ENCODE results near the gene CATSPERE.

CATSPERE gene, protein sequence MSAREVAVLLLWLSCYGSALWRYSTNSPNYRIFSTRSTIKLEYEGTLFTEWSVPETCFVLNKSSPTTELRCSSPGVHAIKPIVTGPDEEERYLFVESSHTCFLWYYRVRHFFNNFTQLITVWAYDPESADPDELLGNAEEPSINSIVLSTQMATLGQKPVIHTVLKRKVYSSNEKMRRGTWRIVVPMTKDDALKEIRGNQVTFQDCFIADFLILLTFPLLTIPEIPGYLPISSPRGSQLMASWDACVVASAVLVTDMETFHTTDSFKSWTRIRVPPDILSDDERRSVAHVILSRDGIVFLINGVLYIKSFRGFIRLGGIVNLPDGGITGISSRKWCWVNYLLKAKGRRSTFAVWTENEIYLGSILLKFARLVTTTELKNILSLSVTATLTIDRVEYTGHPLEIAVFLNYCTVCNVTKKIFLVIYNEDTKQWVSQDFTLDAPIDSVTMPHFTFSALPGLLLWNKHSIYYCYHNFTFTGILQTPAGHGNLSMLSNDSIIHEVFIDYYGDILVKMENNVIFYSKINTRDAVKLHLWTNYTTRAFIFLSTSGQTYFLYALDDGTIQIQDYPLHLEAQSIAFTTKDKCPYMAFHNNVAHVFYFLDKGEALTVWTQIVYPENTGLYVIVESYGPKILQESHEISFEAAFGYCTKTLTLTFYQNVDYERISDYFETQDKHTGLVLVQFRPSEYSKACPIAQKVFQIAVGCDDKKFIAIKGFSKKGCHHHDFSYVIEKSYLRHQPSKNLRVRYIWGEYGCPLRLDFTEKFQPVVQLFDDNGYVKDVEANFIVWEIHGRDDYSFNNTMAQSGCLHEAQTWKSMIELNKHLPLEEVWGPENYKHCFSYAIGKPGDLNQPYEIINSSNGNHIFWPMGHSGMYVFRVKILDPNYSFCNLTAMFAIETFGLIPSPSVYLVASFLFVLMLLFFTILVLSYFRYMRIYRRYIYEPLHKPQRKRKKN

DNA sequence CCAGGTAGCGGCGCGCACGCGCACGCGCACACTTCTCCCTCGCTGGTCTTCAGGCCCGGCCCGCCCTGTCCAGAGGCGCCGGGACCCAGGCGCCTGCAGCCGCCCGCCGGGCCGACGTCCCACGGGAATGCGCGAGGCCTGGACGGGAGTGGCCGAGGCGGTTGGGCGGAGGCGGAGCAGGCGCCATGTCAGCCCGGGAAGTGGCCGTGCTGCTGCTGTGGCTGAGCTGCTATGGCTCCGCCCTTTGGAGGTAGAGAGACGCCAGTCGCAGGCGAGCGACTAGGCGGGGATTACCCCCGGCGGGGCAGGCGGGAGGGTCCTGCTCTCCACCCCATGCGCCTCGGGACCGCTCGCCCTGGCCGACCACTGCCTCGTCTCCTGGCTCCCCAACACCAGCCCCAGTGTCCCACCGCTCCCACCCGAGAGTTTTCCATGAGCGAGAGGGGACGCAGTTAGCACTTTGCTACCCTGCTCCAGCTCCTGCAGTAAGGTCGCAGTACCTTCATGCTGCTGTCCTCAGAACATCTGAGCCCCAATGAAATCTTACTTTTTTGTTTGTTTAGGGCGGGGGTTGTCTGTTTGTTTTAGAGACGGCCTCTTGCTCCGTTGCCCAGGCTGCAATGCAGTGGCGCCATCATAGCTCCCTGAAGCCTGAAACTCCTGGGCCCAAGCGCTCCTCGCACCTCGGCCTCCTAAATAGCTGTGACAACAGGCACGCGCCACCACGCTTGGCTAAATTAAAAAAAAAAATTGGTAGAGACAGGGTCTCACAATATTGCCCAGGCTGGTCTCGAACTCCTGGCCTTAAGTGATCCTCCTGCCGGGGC is at the start of gene CATSPERE:
Gene CATSPERE, plus strand, starts transcription at position 29 of the 827 bp plus-strand sequence. Its CDS starts 157 bp downstream, at position 186.
- peak; percentile 86 for DNase-seq

DNA sequence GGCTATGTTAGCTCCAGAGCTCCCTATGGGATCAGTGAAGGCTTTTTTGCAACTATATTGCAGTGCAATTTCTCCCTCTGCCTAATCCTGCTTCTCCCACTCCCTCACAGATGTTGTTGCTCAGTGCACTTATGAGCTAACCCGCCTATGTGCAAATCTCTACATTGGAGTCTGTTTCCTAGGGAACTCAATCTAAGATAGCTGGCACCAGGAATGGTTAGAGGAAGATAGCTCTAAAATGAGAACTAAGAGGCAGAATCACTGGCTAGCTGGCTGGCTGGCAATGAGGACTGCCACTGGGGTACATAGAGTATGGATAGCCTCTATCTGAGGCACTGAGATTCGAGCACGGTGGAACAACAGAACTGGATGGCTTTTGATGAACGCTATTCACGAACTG is 48.9 kb upstream of the CATSPERE start:
- no peak for DNase-seq

DNA sequence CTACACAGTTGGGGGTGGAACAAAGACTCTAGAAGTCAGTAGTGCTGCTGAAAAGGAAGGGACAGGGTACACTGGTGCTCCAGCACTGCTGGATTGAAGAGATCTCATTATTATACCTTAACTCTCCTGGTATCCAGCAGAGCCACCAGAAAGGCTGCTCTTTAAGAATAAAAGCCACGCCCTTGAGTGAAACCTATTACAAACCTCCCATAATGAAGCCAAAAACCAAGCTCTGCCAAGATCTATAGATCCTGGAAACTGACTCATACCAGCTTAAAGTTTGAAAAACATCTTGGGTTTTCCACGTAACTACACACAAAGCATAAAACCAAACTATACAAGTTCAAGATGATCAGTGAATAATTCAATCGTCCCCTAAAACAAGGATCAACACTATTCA is 47.3 kb upstream of the CATSPERE start:
- DNase-seq: no peak

DNA sequence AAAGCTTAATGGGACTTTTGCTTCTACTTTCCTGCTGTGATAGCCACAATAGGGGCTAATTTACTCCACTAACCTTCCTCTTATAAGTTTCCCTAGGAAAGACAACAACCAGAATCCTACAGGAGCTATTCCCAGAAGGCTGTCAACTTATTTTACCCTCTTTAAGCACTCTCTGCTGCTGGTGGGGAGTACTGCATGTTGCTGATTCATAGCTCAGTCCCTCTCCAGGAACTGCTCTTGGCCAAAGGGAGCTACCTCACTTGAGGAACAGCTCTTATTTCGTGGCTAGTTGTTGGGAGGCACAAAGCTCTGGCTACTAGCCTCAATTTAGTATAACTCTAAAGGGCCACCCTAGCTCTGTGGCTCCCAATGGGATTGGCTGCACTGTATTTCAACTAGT is 46.5 kb upstream of the CATSPERE start:
- DNase-seq: no peak

DNA sequence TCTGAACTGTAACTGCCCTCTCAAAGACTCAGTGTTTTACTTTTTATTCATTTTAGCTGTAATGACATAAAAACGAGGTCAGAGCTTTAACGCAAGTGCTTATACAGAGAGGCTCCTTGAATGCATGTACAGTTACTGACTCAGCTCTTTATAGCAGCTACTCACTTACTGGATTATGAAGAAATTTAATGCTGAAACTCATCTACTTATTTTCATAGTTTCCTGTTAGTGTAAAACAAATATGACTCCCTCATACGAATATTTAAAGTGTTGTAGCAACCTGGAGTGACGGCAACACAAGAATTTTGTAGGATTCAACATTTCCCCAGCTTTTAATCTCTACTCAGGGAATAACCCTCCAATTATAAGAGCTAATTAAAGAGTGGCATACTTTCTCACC is 42.0 kb upstream of the CATSPERE start:
- DNase-seq: no peak

DNA sequence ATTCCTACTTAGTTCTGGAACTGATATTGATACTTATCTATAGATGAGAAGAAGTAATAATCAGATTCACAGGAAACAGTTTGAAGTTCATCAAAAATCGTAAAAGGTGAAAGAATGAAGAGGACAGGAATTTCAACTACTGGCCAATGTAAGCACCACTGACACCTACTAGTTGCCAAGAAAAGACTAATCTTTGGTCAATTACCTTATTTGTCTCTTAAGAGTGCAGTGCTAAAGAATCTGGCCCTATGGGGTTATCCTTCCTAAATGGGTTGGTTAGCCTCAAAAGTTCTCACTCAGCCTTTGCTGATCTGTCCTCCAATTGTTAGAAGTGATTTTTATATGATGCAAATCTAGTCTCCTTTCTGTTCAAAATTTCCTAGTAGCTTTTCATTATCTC is 38.9 kb upstream of the CATSPERE start:
- no peak for DNase-seq

DNA sequence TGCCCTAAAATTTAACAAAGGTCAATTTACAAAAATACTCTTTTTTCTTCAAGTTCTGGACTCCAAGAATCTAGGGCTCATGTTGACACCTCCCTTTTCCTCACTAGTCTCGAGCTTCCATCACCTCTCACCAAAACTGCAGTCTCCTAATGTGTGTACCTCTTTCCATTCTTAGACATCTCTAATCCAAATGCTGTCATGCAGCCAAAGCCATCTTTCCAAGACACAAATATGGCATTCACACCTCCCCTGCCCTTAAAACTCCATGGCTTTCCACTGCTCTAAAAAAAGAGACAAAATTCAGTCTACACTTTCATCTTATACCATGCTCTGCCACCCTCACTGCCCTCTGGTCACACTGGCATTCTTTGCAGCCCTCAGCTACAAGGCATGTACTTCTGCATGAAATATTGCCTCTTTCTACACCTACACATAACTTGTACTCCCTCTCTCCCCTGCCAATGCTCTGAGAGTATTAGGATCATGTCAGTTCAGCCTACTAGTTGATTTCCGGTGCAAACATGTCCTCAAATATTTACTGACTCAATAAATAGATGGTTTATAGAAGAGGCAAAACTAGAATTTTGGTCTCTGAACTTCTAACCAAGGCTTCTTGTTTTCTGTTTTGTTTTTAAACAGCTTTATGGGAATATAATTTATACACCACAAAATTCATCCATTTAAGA is 36.3 kb upstream of the CATSPERE start:
- DNase-seq: no peak

DNA sequence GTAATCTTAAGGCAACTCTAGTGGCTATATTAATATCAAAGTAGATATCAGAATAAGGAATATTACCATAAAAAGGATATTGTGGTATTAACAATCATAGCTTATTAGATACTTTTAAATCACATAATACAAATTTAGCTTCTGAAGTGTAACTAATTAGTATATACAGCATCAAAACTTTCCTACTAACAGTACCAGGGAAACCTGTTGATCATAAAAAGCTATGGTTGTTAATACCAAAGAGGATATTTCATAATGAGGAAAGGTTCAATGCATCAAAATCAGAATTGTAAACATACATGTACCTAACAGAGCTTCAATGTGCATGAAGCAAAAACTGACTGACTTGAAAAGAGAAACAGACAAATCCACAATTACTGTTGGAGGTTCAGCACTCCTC is 33.4 kb upstream of the CATSPERE start:
- DNase-seq: no peak

DNA sequence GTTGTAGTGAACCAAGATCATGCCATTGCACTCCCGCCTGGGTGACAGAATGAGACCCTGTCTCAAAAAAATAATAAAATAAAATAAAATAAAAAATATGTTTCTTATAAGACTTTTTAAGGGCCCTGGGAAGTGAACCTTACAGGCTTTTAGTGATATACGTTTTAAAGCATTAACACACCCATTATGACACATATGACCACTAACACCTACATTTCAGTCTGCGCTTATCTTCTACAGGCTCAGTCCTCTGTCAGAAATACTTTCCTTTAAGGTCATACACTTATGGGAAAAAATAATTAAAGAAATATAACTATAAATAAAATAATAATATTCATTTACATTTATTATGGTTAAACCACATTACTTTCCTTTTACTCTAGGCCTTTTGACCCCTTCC is 31.3 kb upstream of the CATSPERE start:
- no peak for DNase-seq

DNA sequence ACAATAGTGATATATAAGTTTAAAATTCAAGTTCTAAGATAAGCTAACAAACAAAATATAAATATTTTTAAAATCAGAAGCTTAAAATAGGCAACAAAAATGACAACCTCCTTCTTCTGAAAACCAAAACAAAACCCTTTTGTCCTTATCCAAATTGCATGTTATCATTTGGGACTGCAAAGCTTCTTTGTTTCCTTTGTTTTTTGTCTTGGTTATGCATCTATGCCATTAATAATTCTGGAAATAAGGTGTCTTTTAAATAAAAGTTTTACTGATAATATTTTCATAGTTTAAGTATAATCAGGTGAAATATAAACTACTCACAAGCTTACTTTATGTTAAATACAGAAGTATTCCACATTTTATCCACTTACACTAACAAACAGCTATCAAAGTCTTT is 29.9 kb upstream of the CATSPERE start:
- no peak for DNase-seq

DNA sequence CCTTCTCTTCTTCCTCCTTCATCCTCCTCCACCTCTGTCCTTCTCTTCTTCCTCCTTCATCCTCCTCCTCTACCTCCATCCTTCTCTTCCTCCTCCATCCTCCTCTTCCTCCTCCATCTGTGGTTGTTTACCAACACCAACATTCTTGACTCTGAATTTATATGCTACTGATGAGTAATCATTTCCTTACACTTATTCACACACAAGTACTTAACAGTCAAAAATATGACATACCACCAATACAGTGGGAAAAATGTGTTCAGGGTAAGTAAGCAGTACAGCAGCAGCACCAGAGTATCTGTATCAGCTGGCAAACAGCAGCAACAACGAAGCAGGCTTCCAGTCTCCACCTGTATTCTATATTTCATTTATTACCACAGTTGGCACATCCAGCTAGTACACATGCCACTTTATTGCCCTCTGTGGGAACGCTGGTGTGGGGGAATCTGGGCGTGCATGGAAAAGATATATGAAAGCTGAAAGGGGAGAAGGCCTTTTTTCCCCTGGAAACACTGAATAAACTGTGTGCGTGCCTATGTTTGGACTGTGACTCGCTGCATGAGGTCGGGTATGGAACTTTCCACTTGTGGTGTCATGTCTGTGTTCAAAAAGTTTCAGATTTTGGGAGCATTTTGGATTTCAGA is 25.4 kb upstream of the CATSPERE start:
- no peak for DNase-seq

DNA sequence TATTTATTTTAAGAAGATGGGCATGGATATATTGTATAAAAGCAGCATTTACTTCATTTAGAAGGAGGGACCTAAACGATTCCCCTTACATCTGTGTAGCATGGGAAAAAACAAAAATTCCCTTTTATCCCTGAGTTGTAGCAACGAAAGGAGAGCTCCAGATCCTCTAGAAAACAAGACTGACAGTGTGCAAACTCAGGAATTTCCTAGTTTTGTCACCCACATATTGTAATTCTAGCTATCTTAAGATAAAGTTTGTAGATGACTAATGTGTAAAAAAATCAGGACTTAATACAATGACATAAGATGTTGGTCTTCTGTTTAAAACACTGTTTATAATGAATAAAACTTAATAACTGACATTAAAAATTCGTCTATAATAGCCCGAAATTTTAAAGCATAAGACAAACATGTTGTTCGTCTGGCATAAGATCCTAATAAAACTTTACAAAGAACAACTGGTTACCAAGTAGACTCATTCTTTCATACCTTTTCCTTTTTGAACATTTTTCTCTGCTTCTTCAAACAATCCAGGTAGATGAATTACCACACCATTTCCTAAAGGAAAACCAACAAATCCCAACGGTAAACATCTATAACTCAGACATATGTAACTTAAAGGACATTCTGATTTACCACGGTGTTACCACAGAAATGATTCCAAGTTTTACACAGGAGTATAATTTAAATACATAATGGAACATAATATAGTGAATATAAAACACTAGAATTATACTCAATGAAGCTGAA is 24.6 kb upstream of the CATSPERE start:
- peak; percentile 52 for DNase-seq

DNA sequence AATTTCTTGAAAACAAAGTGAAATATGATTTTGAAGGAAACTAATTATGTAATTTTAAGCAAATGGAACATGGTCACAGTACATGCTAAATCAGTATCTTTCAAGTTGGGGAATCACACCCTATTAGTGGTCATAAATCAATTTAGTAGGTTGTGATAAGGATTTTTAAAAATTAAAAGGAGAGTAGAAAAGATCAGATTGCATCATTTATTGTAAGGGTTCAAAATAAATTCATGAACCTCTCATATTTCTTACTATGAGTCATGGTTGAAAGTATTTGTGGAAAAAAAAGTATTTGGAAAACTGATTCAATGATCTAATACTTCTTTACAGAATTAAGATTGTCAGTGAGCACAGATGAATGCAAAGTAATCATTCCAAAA is 24.0 kb upstream of the CATSPERE start:
- DNase-seq: no peak

DNA sequence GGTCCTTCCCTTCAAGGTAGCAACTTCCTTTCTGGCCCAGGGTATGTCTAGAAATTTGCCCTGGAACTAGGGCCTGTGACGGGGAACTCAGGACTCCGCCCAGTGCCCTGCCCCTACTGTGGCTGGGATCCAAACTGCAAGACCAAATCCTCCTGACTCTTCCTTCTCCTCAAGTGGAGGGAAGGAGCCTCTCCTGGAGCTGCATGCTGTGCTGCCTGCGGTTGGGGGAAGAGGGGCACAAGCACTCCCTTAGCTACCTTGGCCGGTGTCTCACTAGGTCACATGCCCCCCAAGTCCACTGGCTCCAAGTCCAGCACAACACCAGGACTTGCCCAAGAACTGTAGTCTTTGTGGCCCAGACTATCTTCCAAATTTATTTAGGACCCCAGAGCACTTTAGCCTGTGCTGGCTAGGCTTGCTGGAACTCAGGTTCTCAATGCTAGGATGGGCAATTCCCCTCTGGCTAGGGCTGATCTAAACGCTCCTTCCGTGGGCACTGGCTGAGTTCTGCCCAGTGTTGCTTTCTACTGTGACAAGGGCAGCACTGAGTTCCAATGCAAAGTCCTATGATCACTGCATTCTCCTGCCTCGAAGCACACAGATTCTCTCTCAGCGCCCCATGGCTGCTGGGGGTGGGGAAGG is 21.6 kb upstream of the CATSPERE start:
- peak; percentile 21 for DNase-seq

DNA sequence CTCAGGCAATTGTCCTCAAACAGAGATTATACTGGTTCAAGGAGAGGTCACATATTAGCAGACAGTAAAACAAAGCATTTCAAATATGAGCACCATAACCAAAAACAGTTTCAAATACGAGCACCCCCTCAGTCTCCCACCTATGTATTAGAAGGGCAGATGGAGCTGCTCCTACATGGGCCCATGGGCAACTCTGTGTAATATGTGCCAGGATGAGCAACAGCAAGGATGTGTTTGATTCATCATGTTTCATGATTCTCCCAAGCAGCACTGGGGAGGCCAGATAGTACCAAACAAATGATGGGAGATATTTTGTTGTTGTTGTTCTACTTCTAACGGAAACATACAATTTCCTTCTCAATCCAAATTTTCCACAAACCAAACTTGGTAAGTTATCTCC is 18.2 kb upstream of the CATSPERE start:
- DNase-seq: no peak

DNA sequence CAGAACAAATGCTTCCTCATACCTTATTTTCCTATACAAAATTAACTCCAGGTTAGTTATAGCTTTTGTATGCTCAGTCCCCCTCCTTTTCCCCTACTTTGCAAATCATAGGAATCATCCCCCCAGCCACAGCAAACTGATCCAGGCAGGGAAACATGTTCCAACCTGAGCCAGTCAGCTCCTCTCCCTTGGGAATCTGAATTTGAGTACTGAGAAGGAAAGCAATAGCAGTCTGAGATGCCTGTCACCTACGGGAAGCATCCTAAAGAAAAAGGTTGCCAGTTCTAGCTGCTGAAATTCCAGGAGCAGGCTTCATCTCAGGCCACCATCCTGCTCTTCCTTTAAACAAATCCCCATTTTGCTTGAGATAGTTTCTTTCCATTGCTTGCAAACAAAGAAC is 16.2 kb upstream of the CATSPERE start:
- no peak for DNase-seq

DNA sequence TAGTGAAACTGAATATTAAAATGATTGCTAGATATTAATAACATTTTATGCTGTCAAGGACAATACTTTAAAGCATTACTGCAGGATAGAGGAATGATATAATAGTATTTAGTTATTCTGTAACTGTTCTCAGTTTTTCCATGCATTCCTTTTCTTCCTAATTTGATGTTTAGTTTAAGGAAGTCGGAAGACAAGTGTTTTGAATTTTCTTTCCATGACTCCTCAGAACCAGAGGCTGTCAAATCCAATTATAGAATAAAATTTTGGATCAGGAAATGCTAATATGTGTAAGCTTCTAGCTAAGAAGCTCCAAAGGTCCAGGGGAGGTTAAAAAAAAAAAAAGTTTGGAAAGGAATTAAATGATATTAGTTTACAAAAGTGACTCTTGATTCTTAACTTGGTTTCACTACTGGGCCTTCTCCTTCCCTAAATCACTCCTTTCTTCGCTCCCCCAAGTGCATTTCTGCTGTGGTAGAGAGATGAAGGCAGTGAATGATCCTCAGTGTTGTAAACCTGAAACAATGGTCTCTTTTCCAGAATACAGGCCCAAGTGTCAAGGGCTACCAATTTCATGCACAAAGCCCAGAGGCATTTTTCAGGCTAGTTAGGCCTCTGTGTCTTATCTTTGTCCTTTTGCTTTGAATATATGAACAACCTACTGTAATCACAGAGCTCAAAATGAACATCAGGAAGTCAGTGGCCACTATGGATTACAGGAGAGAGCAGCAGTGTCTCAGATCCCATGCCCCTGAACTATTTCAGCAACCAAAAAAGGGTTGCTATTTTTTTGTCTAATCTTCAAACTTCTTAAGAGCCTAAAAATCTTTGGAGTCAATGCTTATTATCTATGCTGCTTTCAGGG is 15.5 kb upstream of the CATSPERE start:
- DNase-seq: no peak

DNA sequence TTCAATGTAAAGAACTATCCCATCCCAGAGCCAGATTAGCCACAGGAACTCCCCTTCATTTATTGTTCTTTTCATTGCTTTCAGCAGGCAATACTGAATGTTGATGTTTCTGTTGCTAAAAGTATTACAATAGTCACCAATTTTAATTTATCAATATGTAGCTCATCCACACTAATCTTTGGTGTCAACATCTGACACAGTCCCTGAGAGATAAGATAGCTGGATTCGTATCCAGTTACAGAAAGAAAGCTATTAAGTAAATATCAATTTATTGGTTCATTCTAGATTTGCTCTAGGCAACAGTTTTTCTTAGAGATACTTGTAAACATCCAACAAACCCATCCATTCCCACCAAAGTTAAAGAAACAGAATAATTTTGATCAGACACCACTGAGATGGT is 14.0 kb upstream of the CATSPERE start:
- DNase-seq: no peak

DNA sequence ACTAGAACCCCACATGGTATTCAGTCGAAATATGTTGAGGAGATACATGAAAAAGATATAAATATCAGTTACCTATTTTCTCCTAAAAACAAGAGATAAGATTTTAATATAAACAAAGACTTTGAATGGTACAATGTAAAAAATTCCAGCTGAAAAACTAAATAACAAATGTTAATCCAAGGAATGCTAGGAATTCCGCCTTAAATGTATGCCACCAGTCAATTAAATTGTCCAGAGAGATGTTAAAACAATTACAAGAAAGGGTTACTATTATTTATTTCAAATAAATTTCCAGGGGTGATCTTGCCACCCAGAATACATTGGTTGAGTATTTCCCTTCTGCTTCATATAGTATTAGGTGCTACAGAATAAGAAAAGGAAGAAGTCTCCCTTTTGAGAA is 13.5 kb upstream of the CATSPERE start:
- no peak for DNase-seq

Data from inflammatory macrophage treated with lipopolysaccharide for 4 hours (primary cell).